Ishikawa (cell line): ENCODE data around the gene C12orf75.
A peak's percentile ranks its signal among the peaks of the same experiment; 100 is the strongest.

Experiments used
- CEBPB ChIP-seq: IDR thresholded peaks from 2 replicates; pipeline ENCODE4 v1.6.1; 2012
- CREB1 ChIP-seq: IDR thresholded peaks from 2 replicates; pipeline ENCODE4 v1.6.1; 2012; ENCODE audit warnings: low read depth
- EGR1 ChIP-seq: IDR thresholded peaks from 2 replicates; pipeline ENCODE4 v1.6.1; 2012
- EP300 ChIP-seq: IDR thresholded peaks from 2 replicates; pipeline ENCODE4 v1.6.1; 2012; ENCODE audit warnings: borderline replicate concordance
- FOXM1 ChIP-seq: IDR thresholded peaks from 2 replicates; pipeline ENCODE4 v1.6.1; 2012; ENCODE audit warnings: low read depth, borderline replicate concordance
- MAX ChIP-seq: IDR thresholded peaks from 2 replicates; pipeline ENCODE4 v1.6.1; 2012
- NFIC ChIP-seq: IDR thresholded peaks from 2 replicates; pipeline ENCODE4 v1.6.1; 2012
- RAD21 ChIP-seq: IDR thresholded peaks from 2 replicates; pipeline ENCODE4 v1.6.1; 2012; ENCODE audit warnings: low read depth
- TAF1 ChIP-seq: IDR thresholded peaks from 2 replicates; pipeline ENCODE4 v1.6.1; 2012; ENCODE audit warnings: low read depth, mild to moderate bottlenecking
- TCF12 ChIP-seq: IDR thresholded peaks from 2 replicates; pipeline ENCODE4 v1.6.1; 2012; ENCODE audit warnings: low read depth
- TEAD4 ChIP-seq: IDR thresholded peaks from 2 replicates; pipeline ENCODE4 v1.6.1; 2012
- USF1 ChIP-seq: IDR thresholded peaks from 2 replicates; pipeline ENCODE4 v1.6.1; 2012
- ZBTB7A ChIP-seq: IDR thresholded peaks from 2 replicates; pipeline ENCODE4 v1.6.1; 2012; ENCODE audit warnings: low read depth
- TF ChIP-seq, protein P1 (sequence below): IDR thresholded peaks from 2 replicates; pipeline ENCODE4 v1.6.1; 2012; ENCODE audit warnings: low read depth, mild to moderate bottlenecking

The C12orf75 gene

GRCh38 chr12:105419606-105420005 is 89.1 kb downstream of the C12orf75 start:
- TF ChIP-seq USF1 (no peak), FOXM1 (no peak), CEBPB (no peak), CREB1 (no peak), TCF12 (no peak)

DNA sequence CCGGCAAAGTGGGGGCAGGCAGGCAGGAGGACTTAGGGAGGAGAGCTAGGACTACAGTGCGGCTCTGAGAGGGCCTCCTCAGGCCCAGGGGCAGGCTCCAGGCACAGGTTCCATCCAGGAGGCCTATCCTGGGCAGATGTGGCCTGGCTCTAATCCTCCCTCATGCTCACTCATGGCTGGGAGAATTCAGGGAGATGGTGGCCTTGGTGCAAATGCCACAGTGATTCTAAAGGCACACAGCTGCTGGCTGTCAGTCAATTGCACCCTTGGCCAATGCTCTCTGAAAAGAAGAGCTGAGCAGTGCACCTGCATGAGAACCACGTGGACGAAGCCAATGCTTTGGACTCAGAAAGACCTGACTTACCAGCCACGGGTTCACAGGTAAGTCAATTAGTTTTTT is 89.6 kb downstream of the C12orf75 start:
- TF ChIP-seq MAX (no peak), TAF1 (no peak), NFIC (no peak), CREB1 (no peak), TCF12 (no peak), FOXM1 (no peak), TEAD4 (no peak), EP300 (no peak), CEBPB (no peak), EGR1 (no peak)
- TF ChIP-seq, protein P1, sequence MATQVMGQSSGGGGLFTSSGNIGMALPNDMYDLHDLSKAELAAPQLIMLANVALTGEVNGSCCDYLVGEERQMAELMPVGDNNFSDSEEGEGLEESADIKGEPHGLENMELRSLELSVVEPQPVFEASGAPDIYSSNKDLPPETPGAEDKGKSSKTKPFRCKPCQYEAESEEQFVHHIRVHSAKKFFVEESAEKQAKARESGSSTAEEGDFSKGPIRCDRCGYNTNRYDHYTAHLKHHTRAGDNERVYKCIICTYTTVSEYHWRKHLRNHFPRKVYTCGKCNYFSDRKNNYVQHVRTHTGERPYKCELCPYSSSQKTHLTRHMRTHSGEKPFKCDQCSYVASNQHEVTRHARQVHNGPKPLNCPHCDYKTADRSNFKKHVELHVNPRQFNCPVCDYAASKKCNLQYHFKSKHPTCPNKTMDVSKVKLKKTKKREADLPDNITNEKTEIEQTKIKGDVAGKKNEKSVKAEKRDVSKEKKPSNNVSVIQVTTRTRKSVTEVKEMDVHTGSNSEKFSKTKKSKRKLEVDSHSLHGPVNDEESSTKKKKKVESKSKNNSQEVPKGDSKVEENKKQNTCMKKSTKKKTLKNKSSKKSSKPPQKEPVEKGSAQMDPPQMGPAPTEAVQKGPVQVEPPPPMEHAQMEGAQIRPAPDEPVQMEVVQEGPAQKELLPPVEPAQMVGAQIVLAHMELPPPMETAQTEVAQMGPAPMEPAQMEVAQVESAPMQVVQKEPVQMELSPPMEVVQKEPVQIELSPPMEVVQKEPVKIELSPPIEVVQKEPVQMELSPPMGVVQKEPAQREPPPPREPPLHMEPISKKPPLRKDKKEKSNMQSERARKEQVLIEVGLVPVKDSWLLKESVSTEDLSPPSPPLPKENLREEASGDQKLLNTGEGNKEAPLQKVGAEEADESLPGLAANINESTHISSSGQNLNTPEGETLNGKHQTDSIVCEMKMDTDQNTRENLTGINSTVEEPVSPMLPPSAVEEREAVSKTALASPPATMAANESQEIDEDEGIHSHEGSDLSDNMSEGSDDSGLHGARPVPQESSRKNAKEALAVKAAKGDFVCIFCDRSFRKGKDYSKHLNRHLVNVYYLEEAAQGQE, result no peak

DNA sequence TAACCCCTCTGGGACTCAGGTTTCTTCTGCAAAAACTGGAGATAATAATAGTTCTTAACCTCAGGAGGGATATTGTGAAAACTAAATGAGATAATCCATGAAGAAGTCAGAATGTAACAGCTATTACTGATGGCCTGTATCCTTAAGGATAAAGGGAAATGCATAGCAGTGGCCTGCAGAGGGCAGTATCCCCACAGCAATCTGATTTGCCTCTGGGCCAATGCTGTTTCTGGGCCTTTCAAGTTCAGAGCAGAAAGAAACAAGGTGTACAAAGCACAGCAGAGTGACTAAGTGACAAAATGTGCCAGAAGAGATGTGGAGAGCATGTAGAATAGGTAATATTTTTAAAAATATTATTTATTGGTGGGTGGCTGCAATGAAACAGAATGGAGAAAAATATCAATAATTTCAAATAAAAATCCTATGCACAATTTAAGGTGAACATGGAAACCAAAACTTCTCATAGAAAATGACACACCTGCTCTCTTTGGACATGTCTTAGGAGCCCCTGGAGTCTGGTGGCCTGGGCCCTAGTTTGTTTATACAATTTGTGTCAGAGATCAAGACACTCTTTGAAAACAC is 90.3 kb downstream of the C12orf75 start:
- TF ChIP-seq RAD21 (peak; percentile 100), ZBTB7A (no peak), NFIC (peak; percentile 25; the same call in 1 of the 2 replicates)
